ENCODE measurements around the gene EIF4A3.

- TF ChIP-seq CTCF (IDR thresholded peaks at IDR 0.05; ENCODE audit: low read length) (no peak), EZH2 (IDR thresholded peaks at IDR 0.05; ENCODE audit: borderline replicate concordance, low read length) (no peak)
Measured at GRCh38 chr17:80129006-80129565, 17.8 kb downstream of the EIF4A3 start.

Measured in OCI-LY1 (cell line).